OCI-LY7 (cell line): ENCODE data around the gene PPIL6.

Experiments
- CTCF ChIP-seq: fragments of 200-600 bp; sonication (generic); conservative IDR thresholded peaks from 2 replicates; pipeline ENCODE4 v1.5.1; 2014; ENCODE audit warnings: mild to moderate bottlenecking, antibody characterized with exemption, low read length, moderate library complexity, mixed read lengths
- EZH2phosphoT487 ChIP-seq: fragments of 200-600 bp; sonication (generic); IDR thresholded peaks from 2 replicates; pipeline ENCODE4 v1.6.1; 2018; ENCODE audit warnings: low read depth, borderline replicate concordance, mild to moderate bottlenecking, mixed run types, antibody characterized with exemption, low read length, moderate library complexity, mixed read lengths

GRCh38 chr6:109452181-109452580, 11.8 kb upstream of the PPIL6 start:
- TF ChIP-seq CTCF (no peak), EZH2phosphoT487 (no peak)
